ENCODE data around the gene TLR6. TPM values are rescaled to one million over a fixed set of nuclear protein-coding genes. Genes with fewer than 3 reads are reported as not detected.

The TLR6 gene
- total and polyA plus RNA-seq, 10 of the 15 experiments (the other 5 are each of a cell fraction or from before 2014, with no cell fraction given), result 1.1 to 49.4 (median 12.5) TPM

GRCh38 chr4:38868059-38868960 is 11.7 kb upstream of the TLR6 start:
- whole genome bisulfite sequencing (ENCODE audit: insufficient coverage, insufficient replicate concordance, low lambda C conversion rate, missing lambda C conversion rate), result 78% methylated on average over 28 of the region's 30 CpGs
- Histone ChIP-seq H2AFZ (ENCODE audit: control insufficient read depth, low read depth, low read length) (peak overlapping the region; percentile 84), H3K4me2 (ENCODE audit: control insufficient read depth, insufficient read depth) (peak overlapping the region; percentile 90), H3K27ac (ENCODE audit: control insufficient read depth, insufficient read depth) (no peak overlapping the region), H3K36me3 (ENCODE audit: control insufficient read depth in 2 of 2, insufficient read depth in 2 of 2, low read length in 1 of 2) (no peaks in the 10 kb centered on the region), H4K20me1 (ENCODE audit: control insufficient read depth, insufficient read depth) (no peaks in the 10 kb centered on the region), H3K4me1 (ENCODE audit: control insufficient read depth, insufficient read depth, low read length) (peaks cover 7% of the 10 kb centered on the region), H3K4me3 (peak overlapping the region; percentile 70), H3K27me3 (replicated peaks in 1 of 2; ENCODE audit: control insufficient read depth in 2 of 2, insufficient read depth in 2 of 2, low read length in 1 of 2) (no peaks in the 10 kb centered on the region), H3K9me3 (replicated peaks; ENCODE audit: control insufficient read depth, insufficient read depth, low read length) (no peaks in the 10 kb centered on the region), H3K9ac (ENCODE audit: control insufficient read depth, insufficient read depth, low read length) (peak overlapping the region; percentile 62), H3K79me2 (ENCODE audit: control insufficient read depth, insufficient read depth, low read length) (peaks cover 2% of the 10 kb centered on the region; the same call in 1 of the 2 replicates)
- in situ Hi-C loops (cut with MboI), result loop anchor here (10.0 to 25.0 kb wide), 3 partner anchors 556 to 804 kb away; no protein-coding TSS in a partner anchor
- ChIA-PET CTCF (interaction anchor here (3.7 kb wide), 1 partner anchor 8 kb away, joined by 29 read pairs; no protein-coding TSS in a partner anchor), POLR2A (interaction anchor here (0.5 to 0.6 kb wide), 2 partner anchors 29 to 319 kb away, joined by 3 to 5 read pairs; no protein-coding TSS in a partner anchor), RAD21 (ENCODE audit: unreplicated experiment) (interaction anchor here (3.6 kb wide), 1 partner anchor 109 kb away, joined by 18 read pairs; no protein-coding TSS in a partner anchor), SMC1A (ENCODE audit: uncharacterized antibody, unreplicated experiment) (interaction anchor here (1.1 kb wide), 1 partner anchor 20 kb away, joined by 3 read pairs; no protein-coding TSS in a partner anchor)
- peak; percentile 6; the same call in 2 of the 3 replicates for ATAC-seq
- no peak for FAIRE-seq
- TF ChIP-seq DPF2 (IDR thresholded peaks at IDR 0.05), result peak; percentile 26; the same call in 1 of the 2 replicates
- TF ChIP-seq PAX8 (IDR thresholded peaks at IDR 0.05), result no peak
- no peak for TF ChIP-seq ETV6 (conservative IDR thresholded peaks at IDR 0.05 in 1 of 2, IDR thresholded peaks at IDR 0.05 in 1 of 2; ENCODE audit: borderline replicate concordance in 1 of 2, low read depth in 1 of 2)
- no peak for TF ChIP-seq HDGF (IDR thresholded peaks at IDR 0.05)
- no peak for TF ChIP-seq SP1 (IDR thresholded peaks at IDR 0.05; ENCODE audit: low read depth, low read length)
- no peak for TF ChIP-seq BCL11A (IDR thresholded peaks at IDR 0.05; ENCODE audit: low read depth, low read length)
- TF ChIP-seq ZBTB40 (IDR thresholded peaks at IDR 0.05; ENCODE audit: borderline replicate concordance), result peak; percentile 24; the same call in 1 of the 2 replicates
- TF ChIP-seq LARP7 (IDR thresholded peaks at IDR 0.05), result 0 out of 2 replicates have a peak, but pooled peaks have one; percentile 9
- TF ChIP-seq SPI1 (IDR thresholded peaks at IDR 0.05; ENCODE audit: borderline replicate concordance, insufficient read depth, low read depth, low read length), result no peak
- no peak for TF ChIP-seq SRF (IDR thresholded peaks at IDR 0.05; ENCODE audit: low read depth in 2 of 2, low read length in 2 of 2)
- no peak for TF ChIP-seq KDM1A (IDR thresholded peaks at IDR 0.05; ENCODE audit: borderline replicate concordance)
- intact Hi-C loops (cut with micrococcal nuclease; ENCODE audit: unreplicated experiment), result no loop called here
- DNase-seq (ENCODE audit: low read depth, low spot score), result no peak
- no TSS peak for BruUV-seq (replicated peaks)
